Measurements from ENCODE around the gene GPR31. TPM values are rescaled to one million over a fixed set of nuclear protein-coding genes. Genes with fewer than 3 reads are reported as not detected.

GPR31 gene
- total RNA-seq, 1 experiment from 2014 or later: not detected

DNA sequence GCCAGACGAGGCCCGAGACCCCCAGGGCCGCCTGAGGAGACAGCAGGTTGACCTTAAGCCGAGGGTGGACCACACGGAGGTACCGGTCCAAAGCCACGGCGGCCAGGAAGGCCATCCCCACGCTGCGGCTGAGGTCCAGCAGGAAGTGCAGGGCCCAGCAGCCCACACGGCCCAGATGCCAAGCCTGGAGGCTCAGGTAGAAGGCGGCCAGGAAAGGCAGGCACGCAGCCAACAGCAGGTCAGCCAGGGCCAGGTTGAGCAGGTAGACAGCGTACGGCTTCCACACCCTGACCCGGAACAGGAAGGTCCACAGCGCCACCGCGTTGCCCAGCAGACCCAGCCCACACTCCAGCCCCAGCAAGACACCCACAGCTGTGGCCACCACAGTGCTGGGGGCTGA lies 366 bp downstream of the GPR31 start:
- Histone ChIP-seq H4K91ac (ENCODE audit: insufficient read length, low read depth, low read length) (no peak overlapping the region), H3K23me2 (ENCODE audit: insufficient read length, low read depth, low read length, poor library complexity, severe bottlenecking) (no peaks in the 10 kb centered on the region), H3K9me3 (ENCODE audit: control insufficient read depth, low read depth, low read length) (no peaks in the 10 kb centered on the region), H3K27me3 (ENCODE audit: insufficient read depth, low read length) (no peaks in the 10 kb centered on the region), H3K23ac (ENCODE audit: insufficient read length, low read depth, low read length) (no peak overlapping the region), H3K4me1 (ENCODE audit: insufficient read depth, low read length) (peaks cover 3% of the 10 kb centered on the region; the same call in 1 of the 2 replicates), H2BK5ac (ENCODE audit: insufficient read length, low read length) (no peak overlapping the region), H3K56ac (ENCODE audit: insufficient read length, low read depth, low read length) (no peak overlapping the region), H2BK120ac (ENCODE audit: low read depth, low read length, poor library complexity, severe bottlenecking) (no peak overlapping the region), H3K79me1 (ENCODE audit: insufficient read depth, low read depth, low read length, poor library complexity, severe bottlenecking) (no peaks in the 10 kb centered on the region), H2AFZ (ENCODE audit: low read length) (no peak overlapping the region), H3K27ac (ENCODE audit: insufficient read length, low read depth, low read length) (no peak overlapping the region), H2BK20ac (ENCODE audit: low read depth, low read length, poor library complexity, severe bottlenecking) (no peak overlapping the region), H4K20me1 (ENCODE audit: control insufficient read depth, insufficient read depth, insufficient read length) (no peaks in the 10 kb centered on the region), H3K14ac (ENCODE audit: insufficient read depth, low read length) (no peak overlapping the region; the same call in 1 of the 2 replicates), H2BK12ac (ENCODE audit: insufficient read length, low read depth, low read length) (no peak overlapping the region), H2AK5ac (ENCODE audit: insufficient read length, low read length) (no peak overlapping the region), H3K4ac (ENCODE audit: low read depth, low read length) (no peak overlapping the region), H4K8ac (replicated peaks; ENCODE audit: insufficient read length, low read depth, low read length) (no peak overlapping the region), H3K4me2 (ENCODE audit: insufficient read depth, insufficient read length, low read length) (no peak overlapping the region), H3K9ac (ENCODE audit: extremely low read depth, insufficient read length, low read length) (no peak overlapping the region), H3K79me2 (ENCODE audit: insufficient read depth, low read length) (no peaks in the 10 kb centered on the region), H4K5ac (ENCODE audit: insufficient read length, low read depth, low read length) (no peak overlapping the region), H3T11ph (ENCODE audit: low read length) (no peak overlapping the region), H2BK15ac (ENCODE audit: low read depth, low read length) (no peak overlapping the region), H3K18ac (ENCODE audit: insufficient read length, low read depth, low read length) (no peak overlapping the region)
- Mint-ChIP-seq H3K27me3 (ENCODE audit: low read depth) (peaks cover 3% of the 10 kb centered on the region; the same call in 1 of the 2 replicates), H3K27ac (no peak overlapping the region), H3K4me1 (peaks cover 18 to 32% of the 10 kb centered on the region in 2 experiments), H3K4me3 (no peak overlapping the region), H3K9me3 (peaks cover 0 to 10% of the 10 kb centered on the region in 2 experiments; a peak in 3 of 5 replicates), H3K36me3 (ENCODE audit: insufficient read depth in 1 of 3, low read depth in 3 of 3) (peaks cover 0 to 16% (median 8%) of the 10 kb centered on the region in 3 experiments; a peak in 6 of 7 replicates)
- TF ChIP-seq, protein P1, sequence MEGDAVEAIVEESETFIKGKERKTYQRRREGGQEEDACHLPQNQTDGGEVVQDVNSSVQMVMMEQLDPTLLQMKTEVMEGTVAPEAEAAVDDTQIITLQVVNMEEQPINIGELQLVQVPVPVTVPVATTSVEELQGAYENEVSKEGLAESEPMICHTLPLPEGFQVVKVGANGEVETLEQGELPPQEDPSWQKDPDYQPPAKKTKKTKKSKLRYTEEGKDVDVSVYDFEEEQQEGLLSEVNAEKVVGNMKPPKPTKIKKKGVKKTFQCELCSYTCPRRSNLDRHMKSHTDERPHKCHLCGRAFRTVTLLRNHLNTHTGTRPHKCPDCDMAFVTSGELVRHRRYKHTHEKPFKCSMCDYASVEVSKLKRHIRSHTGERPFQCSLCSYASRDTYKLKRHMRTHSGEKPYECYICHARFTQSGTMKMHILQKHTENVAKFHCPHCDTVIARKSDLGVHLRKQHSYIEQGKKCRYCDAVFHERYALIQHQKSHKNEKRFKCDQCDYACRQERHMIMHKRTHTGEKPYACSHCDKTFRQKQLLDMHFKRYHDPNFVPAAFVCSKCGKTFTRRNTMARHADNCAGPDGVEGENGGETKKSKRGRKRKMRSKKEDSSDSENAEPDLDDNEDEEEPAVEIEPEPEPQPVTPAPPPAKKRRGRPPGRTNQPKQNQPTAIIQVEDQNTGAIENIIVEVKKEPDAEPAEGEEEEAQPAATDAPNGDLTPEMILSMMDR (conservative IDR thresholded peaks at IDR 0.05): no peak
- DNase-seq: no peak
- no CpG with 5 or more reads among the region's 19 CpGs for WGBS (ENCODE audit: extremely low coverage, insufficient read length, low lambda C conversion rate)

All from H9 (cell line).